Hepatocyte (in vitro differentiated cells): ENCODE data around the gene CACNG4. TPM values are rescaled to one million over a fixed set of nuclear protein-coding genes. Genes with fewer than 3 reads are reported as not detected.

Source experiments
- DNase-seq: peaks from one replicate; pipeline ENCODE4 v3.0.0-alpha.2; 2016; ENCODE audit warnings: low spot score
- H2AFZ ChIP-seq: fragments of 200-600 bp; sonication (generic); 2 replicates; pipeline ENCODE4 v1.6.0; 2016; ENCODE audit warnings: antibody characterized with exemption, mild to moderate bottlenecking
- H3K27ac ChIP-seq: fragments of 200-600 bp; sonication (generic); 2 replicates; pipeline ENCODE4 v1.5.1; 2016; ENCODE audit warnings: mild to moderate bottlenecking
- H3K27me3 ChIP-seq: fragments of 200-600 bp; sonication (generic); 2 replicates; pipeline ENCODE4 v1.6.1; 2016
- H3K36me3 ChIP-seq: fragments of 200-600 bp; sonication (generic); replicated peaks from 2 replicates; pipeline ENCODE4 v1.5.1; 2016; ENCODE audit warnings: low read depth; ENCODE audit not compliant: insufficient read depth
- H3K4me1 ChIP-seq: fragments of 200-600 bp; sonication (generic); 2 replicates; pipeline ENCODE4 v1.5.1; 2016; ENCODE audit warnings: mild to moderate bottlenecking, moderate library complexity; ENCODE audit not compliant: insufficient read depth
- H3K4me2 ChIP-seq: fragments of 200-600 bp; sonication (generic); 2 replicates; pipeline ENCODE4 v1.6.0; 2016
- H3K4me3 ChIP-seq: fragments of 200-600 bp; sonication (generic); 2 replicates; pipeline ENCODE4 v1.5.1; 2016; ENCODE audit warnings: mild to moderate bottlenecking
- H3K79me2 ChIP-seq: fragments of 200-600 bp; sonication (generic); 2 replicates; pipeline ENCODE4 v1.6.0; 2017; ENCODE audit warnings: mild to moderate bottlenecking
- H3K9me2 ChIP-seq: fragments of 200-600 bp; sonication (generic); replicated peaks from 2 replicates; pipeline ENCODE4 v1.6.0; 2017; ENCODE audit warnings: mild to moderate bottlenecking; ENCODE audit not compliant: insufficient read depth
- H3K9me3 ChIP-seq: fragments of 200-600 bp; sonication (generic); 2 replicates; pipeline ENCODE4 v1.5.1; 2016; ENCODE audit warnings: low read depth, mild to moderate bottlenecking
- H4K20me1 ChIP-seq: fragments of 200-600 bp; sonication (generic); 2 replicates; pipeline ENCODE4 v1.6.0; 2016; ENCODE audit warnings: mild to moderate bottlenecking; ENCODE audit not compliant: insufficient read depth, poor library complexity, severe bottlenecking
- EZH2 ChIP-seq: fragments of 200-600 bp; sonication (generic); IDR thresholded peaks from 2 replicates; pipeline ENCODE4 v1.6.1; 2016; ENCODE audit warnings: antibody characterized with exemption, mild to moderate bottlenecking, borderline replicate concordance
- EZH2phosphoT487 ChIP-seq: fragments of 200-600 bp; sonication (generic); IDR thresholded peaks from one replicate; pipeline ENCODE4 v1.6.1; 2018; ENCODE audit warnings: antibody characterized with exemption, mild to moderate bottlenecking, low read depth, moderate library complexity; ENCODE audit not compliant: unreplicated experiment, severe bottlenecking
- WGBS: methylation state at CpG from one replicate; pipeline ENCODE4 v1.1.6; 2016; ENCODE audit warnings: low lambda C conversion rate; ENCODE audit errors: missing lambda C conversion rate; 5-methylcytosine and 5-hydroxymethylcytosine counted together
- polyA plus RNA-seq: library from polyadenylated mRNA; unstranded; fragments of >200 nt; fragmentation: Nextera tagmentation; extraction: Ambion mirVana; gene quantifications from 2 replicates; pipeline ENCODE4 v1.2.1, GENCODE V29; 2016
- total RNA-seq: library from RNA; depleted of rRNA; stranded (reverse); fragments of >200 nt; gene quantifications from 2 replicates; pipeline ENCODE4 v1.2.3, GENCODE V29; 2014
- TF ChIP-seq, protein P1 (sequence below): fragments of 200-600 bp; sonication (generic); IDR thresholded peaks from 2 replicates; pipeline ENCODE4 v1.5.1; 2016; ENCODE audit warnings: antibody characterized with exemption, mild to moderate bottlenecking; ENCODE audit not compliant: poor library complexity

The CACNG4 gene
- total and polyA plus RNA-seq, 2 experiments from 2014 or later = 3.5 to 3.9 TPM

DNA sequence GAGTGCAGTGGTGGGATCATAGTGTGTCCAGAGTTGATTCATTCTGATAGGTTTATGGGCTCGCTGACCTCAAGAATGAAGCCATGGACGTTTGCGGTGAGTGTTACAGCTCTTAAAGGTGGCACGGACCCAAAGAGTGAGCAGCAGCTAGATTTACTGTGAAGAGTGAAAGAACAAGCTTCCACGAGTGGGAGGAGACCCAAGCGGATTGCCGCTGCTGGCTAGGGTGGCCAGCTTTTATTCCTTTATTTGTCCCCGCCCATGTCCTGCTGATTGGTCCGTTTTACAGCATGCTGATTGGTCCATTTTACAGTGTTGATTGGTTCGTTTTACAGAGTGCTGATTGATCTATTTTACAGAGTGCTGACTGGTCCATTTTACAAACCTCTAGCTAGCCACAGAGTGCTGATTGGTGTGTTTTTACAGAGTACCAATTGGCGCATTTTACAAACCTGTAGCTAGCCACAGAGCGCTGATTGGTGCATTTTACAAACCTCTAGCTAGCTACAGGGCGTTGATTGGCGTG, 17.5 kb downstream of the CACNG4 start:
- no peak overlapping the region for H3K27ac ChIP-seq
- H3K79me2 ChIP-seq = no peaks in the 10 kb centered on the region
- no peaks in the 10 kb centered on the region for H3K4me1 ChIP-seq
- no peaks in the 10 kb centered on the region for H3K36me3 ChIP-seq
- no peak for DNase-seq
- no peak overlapping the region for H3K4me3 ChIP-seq
- no peak for TF ChIP-seq EZH2phosphoT487
- H2AFZ ChIP-seq = no peak overlapping the region
- peaks cover 2% of the 10 kb centered on the region for H3K27me3 ChIP-seq
- WGBS = 82% methylated on average over 14 of the region's 14 CpGs
- no peaks in the 10 kb centered on the region for H4K20me1 ChIP-seq
- H3K9me2 ChIP-seq = no peaks in the 10 kb centered on the region
- no peak overlapping the region for H3K4me2 ChIP-seq
- H3K9me3 ChIP-seq = no peaks in the 10 kb centered on the region

GRCh38 chr17:66983414-66984021, 19.0 kb downstream of the CACNG4 start:
- Histone ChIP-seq H3K4me3 (no peak overlapping the region), H3K27me3 (peaks cover 2% of the 10 kb centered on the region), H3K9me2 (no peaks in the 10 kb centered on the region), H3K79me2 (no peaks in the 10 kb centered on the region), H2AFZ (no peak overlapping the region), H3K9me3 (no peaks in the 10 kb centered on the region), H4K20me1 (no peaks in the 10 kb centered on the region), H3K27ac (no peak overlapping the region), H3K4me2 (no peak overlapping the region), H3K36me3 (no peaks in the 10 kb centered on the region), H3K4me1 (no peaks in the 10 kb centered on the region)
- WGBS = 82% methylated on average over 14 of the region's 14 CpGs
- TF ChIP-seq EZH2phosphoT487 (no peak), EZH2 (no peak)
- TF ChIP-seq, protein P1, sequence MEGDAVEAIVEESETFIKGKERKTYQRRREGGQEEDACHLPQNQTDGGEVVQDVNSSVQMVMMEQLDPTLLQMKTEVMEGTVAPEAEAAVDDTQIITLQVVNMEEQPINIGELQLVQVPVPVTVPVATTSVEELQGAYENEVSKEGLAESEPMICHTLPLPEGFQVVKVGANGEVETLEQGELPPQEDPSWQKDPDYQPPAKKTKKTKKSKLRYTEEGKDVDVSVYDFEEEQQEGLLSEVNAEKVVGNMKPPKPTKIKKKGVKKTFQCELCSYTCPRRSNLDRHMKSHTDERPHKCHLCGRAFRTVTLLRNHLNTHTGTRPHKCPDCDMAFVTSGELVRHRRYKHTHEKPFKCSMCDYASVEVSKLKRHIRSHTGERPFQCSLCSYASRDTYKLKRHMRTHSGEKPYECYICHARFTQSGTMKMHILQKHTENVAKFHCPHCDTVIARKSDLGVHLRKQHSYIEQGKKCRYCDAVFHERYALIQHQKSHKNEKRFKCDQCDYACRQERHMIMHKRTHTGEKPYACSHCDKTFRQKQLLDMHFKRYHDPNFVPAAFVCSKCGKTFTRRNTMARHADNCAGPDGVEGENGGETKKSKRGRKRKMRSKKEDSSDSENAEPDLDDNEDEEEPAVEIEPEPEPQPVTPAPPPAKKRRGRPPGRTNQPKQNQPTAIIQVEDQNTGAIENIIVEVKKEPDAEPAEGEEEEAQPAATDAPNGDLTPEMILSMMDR = no peak
- DNase-seq = no peak

- no peak overlapping the region for H3K27ac ChIP-seq
- peaks cover 2% of the 10 kb centered on the region for H3K27me3 ChIP-seq
- WGBS = 91% methylated on average over 7 of the region's 7 CpGs
These were observed 20.2 kb downstream of the CACNG4 start for GRCh38 chr17:66984730-66985129.

More at GRCh38 chr17:66984730-66985129, 20.2 kb downstream of the CACNG4 start:
- Histone ChIP-seq H3K4me3 (no peak overlapping the region), H3K4me1 (no peaks in the 10 kb centered on the region), H3K9me3 (no peaks in the 10 kb centered on the region), H3K9me2 (no peaks in the 10 kb centered on the region), H3K36me3 (no peaks in the 10 kb centered on the region), H4K20me1 (no peaks in the 10 kb centered on the region), H3K79me2 (no peaks in the 10 kb centered on the region), H2AFZ (no peak overlapping the region), H3K4me2 (no peak overlapping the region)
- TF ChIP-seq EZH2 (no peak), EZH2phosphoT487 (no peak)
- TF ChIP-seq, protein P1 = no peak
- DNase-seq = no peak
